Activated T-helper 1 cell treated with anti-CD3 and anti-CD28 coated beads, Interleukin-2, amount 50 U/mL, for 16 hours (primary cell): Measurements from ENCODE around the gene ZNF618.

Source experiments
- DNase-seq, 2 donors: peaks; one replicate each; pipeline ENCODE4 v3.0.0-alpha.2; 2020; ENCODE audit warnings: low read depth in 1 of 2, low spot score in 1 of 2

The ZNF618 gene

DNA sequence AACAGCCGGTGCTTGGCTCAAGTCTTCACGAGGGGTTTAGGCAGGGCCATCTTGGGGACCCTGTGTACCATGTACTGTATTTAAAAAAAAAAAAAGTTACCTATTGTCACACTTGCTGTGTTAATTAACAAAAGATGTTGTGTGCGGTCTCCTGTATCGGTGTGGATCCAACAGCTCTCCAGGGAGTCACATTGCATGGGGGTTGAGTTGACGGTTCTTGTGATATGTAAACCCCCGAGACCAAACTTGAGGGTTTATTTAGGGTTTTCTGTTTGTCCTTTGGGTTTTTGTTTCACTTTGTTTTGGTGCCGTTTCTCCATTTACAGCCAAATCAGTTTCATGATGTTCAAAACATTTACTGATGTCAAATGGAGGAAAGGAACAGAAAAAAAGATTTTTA is 179.8 kb downstream of the ZNF618 start:
- DNase-seq: no peak

DNA sequence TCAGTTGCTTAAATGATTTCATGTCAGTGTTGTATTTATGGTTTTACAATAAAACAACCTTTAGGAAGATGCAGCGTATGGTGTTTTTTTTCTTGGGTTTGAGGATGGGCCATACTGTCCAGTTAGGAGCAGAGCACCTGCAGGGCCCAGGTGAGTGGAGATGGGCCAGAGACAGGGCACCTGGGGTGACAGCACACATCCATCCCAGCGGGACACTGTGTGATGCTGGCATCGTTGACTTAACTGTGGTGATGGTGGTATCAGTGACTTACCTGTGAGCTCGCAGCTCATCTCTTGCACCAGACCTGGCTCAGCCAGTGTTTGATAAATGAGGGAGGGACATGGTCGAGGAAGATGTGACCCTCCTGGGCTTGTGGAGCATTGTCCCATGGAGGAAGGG is 180.4 kb downstream of the ZNF618 start:
- no peak for DNase-seq

DNA sequence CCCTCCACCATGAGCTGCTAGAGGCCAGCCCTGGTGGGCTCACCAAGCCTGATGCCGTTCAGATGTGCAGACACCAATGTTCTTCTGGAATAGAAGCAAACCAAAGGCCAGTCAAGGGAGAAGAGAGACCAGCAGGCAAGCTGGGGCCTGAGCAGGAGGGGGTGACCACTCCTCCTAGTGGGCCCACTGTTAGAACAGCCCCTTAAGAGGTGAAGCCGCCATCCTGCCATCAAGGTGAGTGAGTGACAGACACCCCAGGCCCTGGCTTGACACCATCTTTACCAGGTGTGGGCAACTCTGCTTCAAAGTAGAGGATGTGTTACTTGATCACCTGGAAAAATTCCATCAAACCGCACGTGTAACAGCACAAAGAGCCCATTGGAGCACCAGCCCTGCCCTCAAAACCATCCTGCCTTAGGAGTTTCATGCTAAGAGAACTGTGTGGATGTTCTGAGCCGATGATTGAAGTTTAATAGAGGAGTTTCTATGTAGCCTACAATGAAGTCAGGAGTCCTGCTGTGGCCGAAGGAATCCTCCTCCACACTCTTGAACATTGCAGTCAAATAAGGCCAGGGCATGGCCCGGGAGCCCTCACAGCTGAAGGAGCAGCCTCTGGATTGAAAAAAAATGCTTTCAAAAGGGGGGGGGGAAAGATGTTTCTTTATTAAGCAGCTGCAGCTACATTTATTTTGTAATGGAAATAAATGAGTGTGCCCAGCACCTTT is 181.2 kb downstream of the ZNF618 start:
- no peak for DNase-seq

DNA sequence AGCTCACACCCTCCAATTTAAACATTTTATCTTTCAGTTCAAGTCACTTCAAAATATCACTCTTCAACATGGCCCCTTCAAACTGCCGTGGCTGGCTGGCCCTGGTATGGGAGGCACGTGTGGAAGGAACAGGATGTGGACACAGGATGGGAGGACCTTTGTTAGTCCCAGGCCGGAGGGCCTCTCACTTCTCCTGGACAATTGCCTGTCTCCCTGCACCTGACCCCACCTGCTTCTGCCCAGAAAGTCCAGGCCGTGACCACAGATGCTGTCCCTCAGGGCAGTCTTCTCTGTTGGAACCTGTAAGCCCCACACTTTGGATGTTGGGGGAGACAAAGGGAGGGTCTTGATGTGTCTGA is 182.6 kb downstream of the ZNF618 start:
- DNase-seq: no peak

DNA sequence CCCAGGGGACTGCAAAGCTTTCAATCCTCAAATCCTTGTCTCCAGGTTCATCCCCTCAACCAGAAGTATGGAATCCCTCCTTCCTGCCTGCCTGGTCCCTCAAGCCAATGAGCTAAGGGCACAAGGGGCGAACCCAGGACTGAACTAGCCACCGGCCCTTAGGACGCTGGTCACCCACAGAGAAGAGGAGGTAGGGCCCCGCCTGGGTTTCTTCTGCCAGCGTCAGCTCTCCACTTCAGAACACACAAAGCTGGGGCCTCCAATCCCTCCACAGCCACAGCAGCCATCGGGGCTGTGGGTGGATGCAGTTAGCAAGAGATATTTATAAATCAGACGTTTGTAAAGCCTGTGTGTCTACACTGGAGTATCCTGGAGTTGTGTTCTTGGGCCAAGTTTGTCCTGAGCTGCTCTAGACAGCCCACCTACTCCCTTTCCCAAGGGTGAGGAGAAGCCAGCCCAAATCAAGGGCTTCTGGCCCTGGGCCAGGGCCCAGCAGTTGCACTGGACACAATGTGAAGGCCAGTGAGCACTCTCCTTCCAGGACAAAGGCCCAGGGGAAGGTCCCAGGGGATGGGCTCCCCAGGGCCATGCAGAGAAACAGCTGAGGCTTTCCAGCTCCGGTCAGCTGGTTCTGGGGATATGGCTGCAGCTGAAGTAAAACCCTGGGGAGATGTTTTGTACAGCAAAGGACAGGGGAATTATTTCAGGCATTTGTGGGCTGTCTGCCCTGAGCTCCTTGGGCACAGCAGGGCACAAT is 183.1 kb downstream of the ZNF618 start:
- no peak for DNase-seq

DNA sequence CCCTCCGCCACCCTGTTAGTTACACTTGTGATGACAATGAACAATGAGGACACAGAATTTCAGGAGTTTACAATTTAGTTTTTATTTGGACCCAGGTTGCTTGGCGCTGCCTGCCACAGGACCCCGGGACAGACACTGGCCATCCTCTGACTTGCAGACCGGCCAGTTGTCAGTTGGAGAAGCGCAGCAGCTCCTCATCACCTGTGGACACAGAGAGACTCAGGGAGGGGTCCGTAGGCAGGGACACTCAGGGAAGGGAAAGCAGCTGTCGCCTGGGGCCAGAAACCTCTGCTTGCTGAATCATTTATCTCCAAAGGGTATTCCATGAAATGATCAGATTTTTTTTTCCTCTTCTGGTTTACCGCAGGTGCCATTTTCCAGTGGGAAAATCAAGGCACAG is 184.0 kb downstream of the ZNF618 start:
- no peak for DNase-seq

DNA sequence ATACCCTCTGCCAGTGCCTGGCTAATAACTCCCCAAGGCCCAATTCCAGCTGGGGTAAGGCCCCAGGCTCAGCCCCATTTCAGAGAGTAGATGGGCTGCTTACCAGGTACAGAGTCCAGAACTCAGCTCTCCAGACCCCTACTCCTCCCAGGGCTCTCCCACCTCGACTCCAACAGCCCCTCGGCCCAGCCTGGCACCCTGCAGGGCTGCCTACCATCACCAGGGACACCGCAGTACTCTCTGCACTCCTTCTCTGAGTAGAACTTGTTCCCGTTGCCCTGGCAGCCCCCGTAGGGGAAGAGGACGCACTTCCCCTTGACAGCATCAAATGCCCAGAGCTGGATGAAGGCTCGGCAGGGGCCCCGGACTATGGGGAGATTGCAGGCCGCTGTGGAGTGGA is 184.6 kb downstream of the ZNF618 start:
- DNase-seq: no peak

DNA sequence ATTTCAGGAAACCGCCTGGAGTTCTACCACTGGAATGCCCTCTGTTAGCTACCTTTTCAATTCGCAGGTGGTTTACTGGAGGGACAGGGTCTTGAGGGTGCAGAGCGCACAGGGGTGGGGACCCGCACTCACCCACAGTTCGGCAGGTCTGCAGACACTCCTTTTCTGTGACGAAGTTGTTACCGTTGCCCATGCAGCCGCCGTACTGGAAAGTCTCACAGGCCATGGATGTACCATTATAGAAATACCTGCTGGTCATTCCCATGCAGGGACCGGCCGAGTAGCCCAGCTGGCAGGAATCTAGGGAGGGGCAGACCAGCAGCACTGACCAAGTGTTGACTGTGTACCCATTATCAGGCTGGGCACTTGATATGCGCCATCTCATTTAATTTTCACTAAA is 185.2 kb downstream of the ZNF618 start:
- no peak for DNase-seq

DNA sequence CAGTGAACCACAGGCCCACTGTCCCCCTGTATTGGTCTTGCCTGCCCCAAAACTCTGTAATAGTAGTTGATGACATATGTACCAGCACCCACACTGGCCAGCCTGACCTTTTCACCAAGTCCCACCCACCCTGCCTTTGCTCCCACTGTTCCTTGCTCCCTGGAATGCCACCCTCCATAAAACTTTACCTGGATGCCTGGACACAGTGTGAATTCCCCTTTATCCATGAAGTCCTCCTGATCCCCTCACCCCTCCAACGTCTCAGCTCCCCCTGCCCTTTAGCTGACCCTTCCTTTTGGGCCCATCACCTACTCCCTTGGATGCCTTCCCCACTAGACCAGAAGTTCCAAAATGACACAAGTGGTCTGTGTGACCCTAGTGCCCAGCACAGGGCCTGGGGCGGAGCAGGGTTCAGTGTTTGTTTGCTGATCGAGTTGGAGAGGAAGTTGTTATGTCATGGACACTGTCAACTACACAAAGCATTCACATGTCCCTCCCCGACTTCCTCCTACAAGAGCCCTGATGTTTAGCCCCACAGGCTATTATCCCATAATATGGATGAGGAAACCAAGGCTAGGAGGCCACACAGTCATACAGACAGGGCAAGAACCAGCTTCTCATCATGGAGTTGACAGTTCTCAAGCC is 185.8 kb downstream of the ZNF618 start:
- no peak for DNase-seq

DNA sequence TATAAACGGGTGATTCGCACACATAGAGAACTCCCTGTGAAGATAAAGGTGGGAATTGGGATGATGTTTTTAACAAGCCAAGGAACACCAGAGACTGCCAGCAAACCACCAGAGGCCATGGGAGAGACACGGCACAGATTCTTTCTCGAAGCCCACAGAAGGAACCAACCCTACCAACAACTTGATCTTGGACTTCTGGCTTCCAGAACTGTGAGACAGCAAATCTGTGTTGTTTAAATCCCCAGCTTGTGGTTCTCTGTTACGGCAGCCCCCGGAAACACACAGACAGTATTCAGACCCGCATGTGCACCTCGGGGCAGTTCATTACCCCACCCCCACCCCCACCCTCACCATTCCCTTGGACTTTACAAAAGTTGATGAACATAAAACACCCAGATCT is 189.2 kb downstream of the ZNF618 start:
- DNase-seq: no peak

DNA sequence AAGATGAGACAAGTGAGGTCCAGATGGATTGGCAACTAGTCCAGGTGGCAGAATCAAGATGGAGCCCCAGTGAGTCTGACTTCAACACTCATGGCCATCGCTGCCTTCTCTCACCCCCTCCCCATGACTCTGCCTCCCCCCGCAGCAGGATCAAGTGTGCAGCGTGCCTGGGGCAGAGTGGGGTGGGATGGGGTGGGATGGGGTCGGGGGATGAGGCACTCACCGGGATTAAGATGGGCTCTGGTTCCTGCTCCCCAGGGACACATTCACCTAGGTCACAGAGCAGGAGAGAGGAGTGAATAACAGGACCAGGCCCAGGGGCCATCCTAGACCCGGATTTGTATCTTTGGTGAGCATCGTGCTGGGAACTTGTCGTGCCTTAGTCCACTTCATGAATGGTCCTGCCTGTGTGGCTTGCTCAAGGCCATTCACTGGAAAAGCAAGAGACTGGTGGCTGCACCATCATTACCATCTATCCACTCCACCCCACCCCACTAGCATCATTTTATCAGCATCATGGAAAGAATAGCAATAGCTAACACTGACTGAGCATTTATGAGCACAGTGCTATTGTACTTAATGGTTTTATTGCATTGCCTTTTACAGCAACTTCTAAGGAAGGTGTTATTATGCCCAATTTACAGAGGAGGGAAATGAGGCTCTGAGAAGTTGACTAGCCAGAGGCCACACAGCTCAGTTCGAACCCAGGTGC is 193.5 kb downstream of the ZNF618 start:
- DNase-seq: no peak

DNA sequence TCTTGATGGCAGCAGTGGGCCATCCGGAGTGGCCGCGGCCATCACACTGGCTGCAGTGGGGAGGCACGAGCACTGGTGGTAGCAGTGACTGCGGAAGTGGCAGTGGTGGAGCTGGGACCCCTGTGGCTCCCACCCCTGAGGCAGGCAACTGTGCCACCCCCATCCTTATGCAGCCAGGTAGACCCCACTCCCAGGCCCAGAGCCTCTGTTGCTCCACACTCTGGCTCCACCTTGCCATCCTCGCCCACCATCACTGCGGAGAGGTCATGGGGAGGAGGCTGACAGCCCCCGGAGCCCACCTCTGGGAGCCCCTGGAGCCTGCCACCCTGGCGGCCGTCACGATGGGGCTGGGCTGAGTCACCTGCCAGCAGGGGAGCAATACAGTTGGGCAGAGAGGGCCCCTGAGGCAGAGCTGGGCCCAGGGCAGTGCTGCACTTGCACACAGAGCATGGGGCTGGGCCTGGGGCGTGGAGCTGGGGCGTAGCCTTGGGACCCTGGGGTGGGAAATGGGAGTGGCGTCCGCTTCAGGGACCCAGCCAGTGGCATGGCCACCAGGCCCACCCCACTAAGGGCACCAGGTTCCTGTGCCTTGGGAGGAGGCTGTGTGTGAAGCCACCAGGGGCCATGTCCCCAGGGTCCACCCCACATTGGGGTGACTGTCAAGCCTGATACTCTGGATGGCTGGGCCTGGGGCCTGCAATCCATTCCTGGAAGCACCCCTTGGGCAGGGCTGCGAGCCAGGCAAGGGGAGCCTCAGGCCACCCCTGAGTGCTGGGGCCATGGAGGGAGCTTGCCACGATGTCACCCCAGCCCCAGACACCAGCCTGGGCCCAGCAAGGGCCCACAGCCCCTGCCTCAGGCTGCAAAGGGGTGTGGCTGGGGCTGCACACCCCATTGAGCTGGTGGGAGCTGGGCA is 194.3 kb downstream of the ZNF618 start:
- no peak for DNase-seq

DNA sequence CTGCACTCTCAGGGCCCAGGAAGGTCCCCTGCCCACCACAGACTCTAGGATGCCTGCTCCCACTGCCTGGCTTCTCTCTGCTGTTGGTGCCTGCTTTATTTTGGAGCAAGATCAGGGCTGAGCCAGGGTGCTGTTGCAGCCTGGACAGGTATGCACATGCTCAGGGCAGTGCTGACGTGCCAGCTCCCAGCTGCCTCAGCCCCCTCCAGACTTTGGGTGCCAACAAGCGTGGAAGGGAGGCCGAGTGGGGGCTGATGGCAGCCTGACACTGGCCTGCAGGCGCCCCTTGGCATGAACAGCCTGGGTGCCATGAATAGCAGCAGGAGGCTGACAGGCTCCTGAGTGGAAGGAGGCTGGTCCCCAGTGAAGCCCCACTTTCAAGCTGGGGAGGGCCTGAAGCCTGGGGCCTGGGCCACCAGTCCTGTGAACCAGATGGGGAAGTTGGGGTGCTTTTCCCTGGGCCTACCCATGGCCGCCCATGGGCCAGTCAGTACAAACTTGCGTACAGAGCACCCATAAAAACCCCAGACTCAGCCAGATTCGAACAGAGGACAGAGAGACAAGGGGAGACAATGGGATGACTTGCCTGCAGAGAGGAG is 195.2 kb downstream of the ZNF618 start:
- DNase-seq: no peak

DNA sequence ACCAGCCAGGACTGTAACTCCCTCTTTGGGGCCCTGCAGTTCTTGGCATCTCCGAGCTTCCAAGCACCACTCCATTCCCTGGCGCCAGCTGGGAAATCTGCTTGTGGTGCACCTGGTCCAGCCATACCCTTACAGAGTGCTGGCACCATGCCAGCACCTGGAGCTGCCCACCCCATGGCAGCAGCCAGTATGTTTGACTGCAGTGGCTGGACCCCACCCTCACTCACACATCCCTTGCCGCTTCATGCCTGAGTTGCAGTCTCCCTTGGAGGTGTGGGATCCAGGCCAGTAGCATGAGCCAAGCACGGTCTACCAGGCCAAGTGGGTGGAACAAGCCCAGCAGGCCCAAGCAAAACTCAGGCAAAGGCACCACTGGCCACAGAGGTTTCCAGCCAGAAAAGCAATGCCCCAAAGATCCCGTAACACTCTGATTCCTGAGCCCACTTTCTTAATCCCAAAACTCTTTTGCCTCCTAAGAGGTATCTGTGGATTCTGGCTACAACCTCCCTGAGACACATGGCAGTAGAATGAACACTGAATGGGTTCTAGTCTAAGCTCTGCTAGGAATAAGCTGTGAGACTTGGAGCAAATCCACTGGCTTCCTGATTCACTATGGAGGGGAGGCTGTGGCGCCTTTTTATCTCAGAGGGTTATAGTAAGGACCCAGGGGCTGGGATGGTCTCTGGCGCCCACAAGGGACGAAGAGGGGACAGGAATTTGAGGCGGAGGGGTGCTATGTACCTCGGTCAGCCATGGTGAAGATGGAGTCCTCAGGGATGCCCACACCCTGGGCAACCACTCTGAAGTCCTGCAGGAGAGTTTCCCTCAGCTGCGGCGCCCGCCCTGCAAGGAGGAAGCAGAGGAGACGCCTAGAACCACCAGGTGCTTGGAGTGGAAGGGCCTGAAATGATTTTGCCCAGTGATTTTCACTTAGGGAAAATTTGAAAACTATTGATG is 196.4 kb downstream of the ZNF618 start:
- DNase-seq: no peak

DNA sequence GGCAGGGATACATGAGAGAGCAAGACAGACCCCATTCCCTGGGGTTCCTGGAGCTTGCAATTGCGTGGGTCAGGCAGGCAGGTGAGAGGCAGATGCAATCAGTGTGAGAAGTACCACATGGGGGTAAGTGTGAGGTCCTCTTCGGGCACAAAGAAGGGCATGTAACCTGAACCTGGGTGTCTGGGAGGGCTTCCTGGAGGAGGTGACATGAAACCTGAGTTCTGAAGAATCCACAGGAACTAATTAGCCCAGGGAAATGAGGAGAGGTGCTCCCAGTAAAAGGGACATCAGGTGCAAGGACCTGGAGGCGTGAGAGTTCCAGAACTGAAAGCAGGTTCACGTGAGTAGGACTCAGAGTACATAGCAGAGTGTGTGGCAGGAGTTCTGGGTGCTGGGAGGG is 199.5 kb downstream of the ZNF618 start:
- no peak for DNase-seq

DNA sequence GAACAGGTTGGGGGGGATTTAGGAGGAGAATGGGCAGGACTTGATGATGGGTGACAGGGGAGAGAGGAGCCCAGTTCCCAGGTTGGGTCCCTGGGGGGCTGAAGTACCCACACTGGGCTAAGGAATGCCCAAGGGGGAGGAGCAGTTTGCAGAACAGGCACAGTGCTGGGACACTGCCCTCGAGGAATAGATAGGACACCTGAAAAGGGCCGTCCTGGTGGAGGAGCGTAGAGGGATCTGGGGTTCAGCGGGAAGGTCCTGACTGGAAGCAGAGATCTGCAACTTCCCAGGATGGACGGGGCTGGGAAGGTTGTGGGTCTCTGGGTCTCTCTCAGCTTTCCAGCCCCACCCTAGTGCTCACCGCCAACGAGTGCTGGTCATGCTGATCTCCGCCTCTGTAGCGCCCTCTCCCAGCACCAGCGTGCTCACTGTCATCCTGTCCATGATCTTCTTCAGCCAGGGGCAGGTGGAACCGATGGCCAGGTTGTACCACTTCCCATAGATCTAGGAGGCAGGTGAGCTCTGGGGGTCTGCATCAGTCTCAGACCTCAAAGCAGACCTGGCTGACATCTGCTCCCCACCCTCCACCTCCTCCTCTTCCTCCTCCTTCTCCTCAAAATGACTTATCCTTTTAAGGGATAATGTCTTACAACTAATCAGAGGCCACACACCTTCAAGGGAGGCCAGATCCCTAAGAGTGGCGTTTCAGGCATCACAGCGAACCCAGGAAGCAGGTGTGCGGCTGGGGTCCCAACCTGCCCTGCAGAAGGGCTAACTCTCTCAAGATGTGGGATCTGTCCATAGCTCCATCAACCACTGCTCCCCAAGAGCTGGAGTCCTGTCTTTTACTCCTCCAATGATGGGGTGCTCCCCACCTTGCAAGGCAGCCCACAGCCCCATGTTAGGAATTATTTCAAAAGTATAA is 200.4 kb downstream of the ZNF618 start:
- no peak for DNase-seq

DNA sequence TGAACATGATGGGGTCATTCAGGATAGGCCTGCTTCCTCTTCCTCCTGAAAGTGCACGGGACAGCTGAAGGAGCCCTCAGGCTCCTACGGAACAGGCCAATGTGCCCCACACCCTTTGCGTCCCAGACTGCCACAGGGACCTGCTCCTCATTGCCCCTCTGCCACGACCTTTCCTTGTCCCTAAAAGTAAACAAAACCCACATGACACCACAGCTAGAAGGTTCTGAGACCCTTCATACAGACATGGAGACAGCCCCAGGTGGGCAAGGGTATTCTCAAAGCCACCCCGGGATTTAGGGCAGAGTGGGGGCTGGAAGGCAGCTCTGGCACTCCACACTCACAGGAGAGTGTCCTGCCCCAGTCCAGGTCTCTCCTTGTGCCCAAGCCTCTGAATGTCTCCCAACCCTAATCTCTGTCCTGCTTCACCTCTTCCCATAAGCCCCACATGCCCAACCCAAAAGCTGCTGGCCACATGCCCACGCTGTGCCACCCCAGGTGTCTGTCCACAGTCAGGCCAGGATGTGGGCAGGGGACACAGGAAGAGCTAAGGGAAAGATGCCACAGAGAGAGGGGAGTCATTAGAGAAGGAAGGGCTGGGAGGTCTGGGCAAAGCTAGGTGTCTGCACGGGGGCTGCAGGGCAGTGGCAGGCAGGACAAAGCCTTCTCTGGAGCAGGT is 201.2 kb downstream of the ZNF618 start:
- DNase-seq: no peak
